K562 (cell line): ENCODE measurements around the gene C2orf76.

Source experiments
- HDAC2 ChIP-seq: fragments of 450-650 bp; IDR thresholded peaks from 2 replicates; pipeline ENCODE4 v1.6.1; 2016; ENCODE audit warnings: mild to moderate bottlenecking
- MCM7 ChIP-seq, 2 experiments: fragments of 450-650 bp; IDR thresholded peaks; 2 replicates each; pipeline ENCODE4 v1.6.1; 2016 to 2018
- NELFE ChIP-seq: IDR thresholded peaks from 2 replicates; pipeline ENCODE4 v1.6.1; 2011; ENCODE audit warnings: mild to moderate bottlenecking; ENCODE audit not compliant: insufficient read depth, insufficient read length
- RAD21 ChIP-seq, 2 experiments: fragments of 250-450 bp in 1 of 2; fragments of 450-650 bp in 1 of 2; sonication (Bioruptor Pico) in 1 of 2; formaldehyde crosslinking in 1 of 2; IDR thresholded peaks in 1 of 2; conservative IDR thresholded peaks in 1 of 2; 2 replicates each; pipeline versions ENCODE4 v1.4.0 to v1.8.0; 2020 to 2022; ENCODE audit warnings: mild to moderate bottlenecking in 2 of 2, moderate library complexity in 1 of 2
- TF ChIP-seq, protein P1 (sequence below): fragments of 150-350 bp; IDR thresholded peaks from 2 replicates; pipeline ENCODE4 v1.6.1; 2014; ENCODE audit warnings: low read depth, mild to moderate bottlenecking, low read length, borderline replicate concordance
- TF ChIP-seq, protein P2 (sequence below), 3 experiments: IDR thresholded peaks in 2 of 3; conservative IDR thresholded peaks in 1 of 3; 2 replicates each; pipeline ENCODE4 v1.5.1; 2011 to 2012; ENCODE audit warnings: low read length in 3 of 3, mild to moderate bottlenecking in 3 of 3, control low read depth in 2 of 3, improper control_type of control experiment in 1 of 3, inconsistent platforms in 1 of 3, low read depth in 1 of 3, mixed read lengths in 1 of 3, moderate library complexity in 1 of 3; ENCODE audit not compliant: insufficient read depth in 2 of 3

DNA sequence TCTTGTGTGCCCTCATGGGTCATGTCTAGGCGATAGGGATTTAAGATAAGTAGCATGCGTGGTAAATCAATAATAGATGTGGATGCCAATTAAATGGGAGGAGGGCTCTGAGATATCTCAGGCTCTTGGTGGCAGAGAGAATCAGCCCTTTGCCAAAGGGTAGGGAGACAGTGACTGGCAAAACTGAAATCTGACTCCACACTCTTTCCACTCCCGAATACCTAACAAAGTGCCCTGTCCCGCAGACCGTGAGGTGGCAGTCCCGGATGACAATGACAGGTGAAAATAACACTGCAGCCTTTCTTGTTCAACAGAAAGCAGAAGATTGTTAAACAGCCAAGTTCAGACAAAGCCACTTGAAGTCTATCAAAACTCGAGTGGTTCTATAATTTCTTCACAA is 47.0 kb downstream of the C2orf76 start:
- TF ChIP-seq NELFE (no peak), HDAC2 (no peak), MCM7 (IDR thresholded peaks at IDR 0.05) (no peak), RAD21 (CRISPR knock-in tag; conservative IDR thresholded peaks at IDR 0.05 in 1 of 2, IDR thresholded peaks at IDR 0.05 in 1 of 2) (no peak)
- TF ChIP-seq, protein P1, sequence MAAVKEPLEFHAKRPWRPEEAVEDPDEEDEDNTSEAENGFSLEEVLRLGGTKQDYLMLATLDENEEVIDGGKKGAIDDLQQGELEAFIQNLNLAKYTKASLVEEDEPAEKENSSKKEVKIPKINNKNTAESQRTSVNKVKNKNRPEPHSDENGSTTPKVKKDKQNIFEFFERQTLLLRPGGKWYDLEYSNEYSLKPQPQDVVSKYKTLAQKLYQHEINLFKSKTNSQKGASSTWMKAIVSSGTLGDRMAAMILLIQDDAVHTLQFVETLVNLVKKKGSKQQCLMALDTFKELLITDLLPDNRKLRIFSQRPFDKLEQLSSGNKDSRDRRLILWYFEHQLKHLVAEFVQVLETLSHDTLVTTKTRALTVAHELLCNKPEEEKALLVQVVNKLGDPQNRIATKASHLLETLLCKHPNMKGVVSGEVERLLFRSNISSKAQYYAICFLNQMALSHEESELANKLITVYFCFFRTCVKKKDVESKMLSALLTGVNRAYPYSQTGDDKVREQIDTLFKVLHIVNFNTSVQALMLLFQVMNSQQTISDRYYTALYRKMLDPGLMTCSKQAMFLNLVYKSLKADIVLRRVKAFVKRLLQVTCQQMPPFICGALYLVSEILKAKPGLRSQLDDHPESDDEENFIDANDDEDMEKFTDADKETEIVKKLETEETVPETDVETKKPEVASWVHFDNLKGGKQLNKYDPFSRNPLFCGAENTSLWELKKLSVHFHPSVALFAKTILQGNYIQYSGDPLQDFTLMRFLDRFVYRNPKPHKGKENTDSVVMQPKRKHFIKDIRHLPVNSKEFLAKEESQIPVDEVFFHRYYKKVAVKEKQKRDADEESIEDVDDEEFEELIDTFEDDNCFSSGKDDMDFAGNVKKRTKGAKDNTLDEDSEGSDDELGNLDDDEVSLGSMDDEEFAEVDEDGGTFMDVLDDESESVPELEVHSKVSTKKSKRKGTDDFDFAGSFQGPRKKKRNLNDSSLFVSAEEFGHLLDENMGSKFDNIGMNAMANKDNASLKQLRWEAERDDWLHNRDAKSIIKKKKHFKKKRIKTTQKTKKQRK: no peak
- TF ChIP-seq, protein P2, sequence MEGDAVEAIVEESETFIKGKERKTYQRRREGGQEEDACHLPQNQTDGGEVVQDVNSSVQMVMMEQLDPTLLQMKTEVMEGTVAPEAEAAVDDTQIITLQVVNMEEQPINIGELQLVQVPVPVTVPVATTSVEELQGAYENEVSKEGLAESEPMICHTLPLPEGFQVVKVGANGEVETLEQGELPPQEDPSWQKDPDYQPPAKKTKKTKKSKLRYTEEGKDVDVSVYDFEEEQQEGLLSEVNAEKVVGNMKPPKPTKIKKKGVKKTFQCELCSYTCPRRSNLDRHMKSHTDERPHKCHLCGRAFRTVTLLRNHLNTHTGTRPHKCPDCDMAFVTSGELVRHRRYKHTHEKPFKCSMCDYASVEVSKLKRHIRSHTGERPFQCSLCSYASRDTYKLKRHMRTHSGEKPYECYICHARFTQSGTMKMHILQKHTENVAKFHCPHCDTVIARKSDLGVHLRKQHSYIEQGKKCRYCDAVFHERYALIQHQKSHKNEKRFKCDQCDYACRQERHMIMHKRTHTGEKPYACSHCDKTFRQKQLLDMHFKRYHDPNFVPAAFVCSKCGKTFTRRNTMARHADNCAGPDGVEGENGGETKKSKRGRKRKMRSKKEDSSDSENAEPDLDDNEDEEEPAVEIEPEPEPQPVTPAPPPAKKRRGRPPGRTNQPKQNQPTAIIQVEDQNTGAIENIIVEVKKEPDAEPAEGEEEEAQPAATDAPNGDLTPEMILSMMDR (IDR thresholded peaks at IDR 0.05 in 2 of 3, conservative IDR thresholded peaks at IDR 0.05 in 1 of 3; ENCODE audit: insufficient read depth in 2 of 3, low read depth in 1 of 3, low read length in 3 of 3): no peak
